AG04449 (cell line): ENCODE measurements around the gene RMND5B.

Experiments used
- CTCF ChIA-PET: fragments of 350-600 bp; formaldehyde crosslinking; extraction: SDS; loops from one replicate; lab custom pipeline; 2021; ENCODE audit warnings: antibody characterized with exemption; lab: Yijun Ruan, JAX
- POLR2A ChIA-PET: fragments of 400-600, 350-600 bp; formaldehyde crosslinking; extraction: SDS; loops from one replicate; lab custom pipeline; 2020; ENCODE audit warnings: antibody characterized with exemption, inconsistent platforms; lab: Yijun Ruan, JAX
- DNase-seq: peaks from one replicate; pipeline ENCODE4 v3.0.0-alpha.2; 2010; ENCODE audit warnings: low read depth, low spot score
- H3K4me3 ChIP-seq: 2 replicates; pipeline ENCODE4 v1.5.1; 2011; ENCODE audit warnings: low read depth, mild to moderate bottlenecking, control low read depth, low read length
- CTCF ChIP-seq: IDR thresholded peaks from one replicate; pipeline ENCODE4 v1.5.1; 2011; ENCODE audit warnings: mild to moderate bottlenecking, moderate library complexity, low read length, control low read depth, inconsistent platforms; ENCODE audit not compliant: insufficient read depth; ENCODE audit errors: missing control alignments

The RMND5B gene

GRCh38 chr5:178106086-178106485, 24.7 kb upstream of the RMND5B start:
- ChIA-PET CTCF (interaction anchor here (0.6 to 1.4 kb wide), 3 partner anchors 30 to 45 kb away, joined by 3 read pairs; no protein-coding TSS in a partner anchor), POLR2A (no interaction called here)
- TF ChIP-seq CTCF = no peak
- DNase-seq = no peak
- no peak overlapping the region for H3K4me3 ChIP-seq

GRCh38 chr5:178106556-178107239, 24.1 kb upstream of the RMND5B start:
- POLR2A ChIA-PET = no interaction called here
- TF ChIP-seq CTCF = no peak
- no peak overlapping the region for H3K4me3 ChIP-seq
- DNase-seq = no peak
- CTCF ChIA-PET = interaction anchor here (0.9 to 1.4 kb wide), 2 partner anchors 30 to 46 kb away, joined by 3 read pairs; no protein-coding TSS in a partner anchor

- ChIA-PET CTCF (no interaction called here), POLR2A (interaction anchor here (0.6 kb wide), 1 partner anchor 40 kb away, joined by 3 read pairs; no protein-coding TSS in a partner anchor)
- no peak overlapping the region for H3K4me3 ChIP-seq
- no peak for TF ChIP-seq CTCF
- DNase-seq = no peak
Observed at GRCh38 chr5:178107756-178108310, 23.0 kb upstream of the RMND5B start.

GRCh38 chr5:178108446-178108845, 22.4 kb upstream of the RMND5B start:
- CTCF ChIA-PET = no interaction called here
- H3K4me3 ChIP-seq = no peak overlapping the region
- no peak for TF ChIP-seq CTCF
- POLR2A ChIA-PET = interaction anchor here (0.6 kb wide), 1 partner anchor 39 kb away, joined by 3 read pairs; no protein-coding TSS in a partner anchor
- no peak for DNase-seq

GRCh38 chr5:178108966-178109365, 21.8 kb upstream of the RMND5B start:
- no peak for TF ChIP-seq CTCF
- no peak for DNase-seq
- POLR2A ChIA-PET = no interaction called here
- no peak overlapping the region for H3K4me3 ChIP-seq
- CTCF ChIA-PET = no interaction called here

- CTCF ChIA-PET = no interaction called here
- no peak for DNase-seq
- no peak for TF ChIP-seq CTCF
- POLR2A ChIA-PET = no interaction called here
- no peak overlapping the region for H3K4me3 ChIP-seq
Observed at GRCh38 chr5:178110511-178110910, 20.3 kb upstream of the RMND5B start.
